WTC11 (cell line): ENCODE measurements around the gene OR6A2.

Source experiments
- FOXJ3 ChIP-seq: sonication (generic); formaldehyde crosslinking; IDR thresholded peaks from 2 replicates; pipeline ENCODE4 v1.9.0; 2021; ENCODE audit warnings: missing genetic modification reagents, mild to moderate bottlenecking, borderline replicate concordance
- JUN ChIP-seq: sonication (generic); formaldehyde crosslinking; IDR thresholded peaks from 2 replicates; pipeline ENCODE4 v1.8.0; 2023; ENCODE audit warnings: mild to moderate bottlenecking, missing genetic modification reagents
- MXD4 ChIP-seq: fragments of 250-450 bp; sonication (Bioruptor Pico); IDR thresholded peaks from 2 replicates; pipeline ENCODE4 v1.8.0; 2021; ENCODE audit warnings: mild to moderate bottlenecking, moderate library complexity, borderline replicate concordance
- TEAD1 ChIP-seq: sonication (generic); formaldehyde crosslinking; IDR thresholded peaks from 2 replicates; pipeline ENCODE4 v1.8.0; 2022; ENCODE audit warnings: mild to moderate bottlenecking, missing genetic modification reagents
- TF ChIP-seq, protein P1 (sequence below): fragments of 200-600 bp; IDR thresholded peaks from 2 replicates; pipeline ENCODE4 v1.8.0; 2022; ENCODE audit warnings: antibody characterized with exemption
- TF ChIP-seq, protein P2 (sequence below): sonication (generic); formaldehyde crosslinking; IDR thresholded peaks from 2 replicates; pipeline ENCODE4 v1.8.1; 2022; ENCODE audit warnings: low read depth, missing genetic modification reagents, borderline replicate concordance
- TF ChIP-seq, protein P3 (sequence below): sonication (generic); formaldehyde crosslinking; IDR thresholded peaks from 2 replicates; pipeline ENCODE4 v1.8.1; 2023; ENCODE audit warnings: mild to moderate bottlenecking, moderate library complexity, missing genetic modification reagents

DNA sequence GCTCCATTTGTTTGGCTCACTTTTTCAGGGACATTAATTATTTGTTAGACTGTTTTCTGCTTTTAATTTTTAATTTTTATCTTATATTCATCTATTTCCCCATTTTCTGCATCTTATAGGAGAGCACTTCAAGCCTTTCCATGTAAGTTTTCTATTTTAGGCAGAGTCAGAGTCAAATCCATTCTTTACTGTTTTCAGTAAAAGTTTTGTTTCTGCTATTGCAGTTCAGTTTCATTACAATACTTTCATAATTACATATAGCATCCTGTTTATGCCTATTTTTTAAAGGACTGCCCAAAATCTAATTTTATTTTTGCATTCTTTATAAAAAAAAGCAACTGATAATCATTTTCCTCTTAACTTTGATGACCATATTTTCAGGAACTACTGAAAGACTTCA lies 42.2 kb upstream of the OR6A2 start:
- TF ChIP-seq, protein P1, sequence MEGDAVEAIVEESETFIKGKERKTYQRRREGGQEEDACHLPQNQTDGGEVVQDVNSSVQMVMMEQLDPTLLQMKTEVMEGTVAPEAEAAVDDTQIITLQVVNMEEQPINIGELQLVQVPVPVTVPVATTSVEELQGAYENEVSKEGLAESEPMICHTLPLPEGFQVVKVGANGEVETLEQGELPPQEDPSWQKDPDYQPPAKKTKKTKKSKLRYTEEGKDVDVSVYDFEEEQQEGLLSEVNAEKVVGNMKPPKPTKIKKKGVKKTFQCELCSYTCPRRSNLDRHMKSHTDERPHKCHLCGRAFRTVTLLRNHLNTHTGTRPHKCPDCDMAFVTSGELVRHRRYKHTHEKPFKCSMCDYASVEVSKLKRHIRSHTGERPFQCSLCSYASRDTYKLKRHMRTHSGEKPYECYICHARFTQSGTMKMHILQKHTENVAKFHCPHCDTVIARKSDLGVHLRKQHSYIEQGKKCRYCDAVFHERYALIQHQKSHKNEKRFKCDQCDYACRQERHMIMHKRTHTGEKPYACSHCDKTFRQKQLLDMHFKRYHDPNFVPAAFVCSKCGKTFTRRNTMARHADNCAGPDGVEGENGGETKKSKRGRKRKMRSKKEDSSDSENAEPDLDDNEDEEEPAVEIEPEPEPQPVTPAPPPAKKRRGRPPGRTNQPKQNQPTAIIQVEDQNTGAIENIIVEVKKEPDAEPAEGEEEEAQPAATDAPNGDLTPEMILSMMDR, result no peak
- TF ChIP-seq MXD4 (no peak), TEAD1 (CRISPR knock-in tag) (no peak), JUN (CRISPR knock-in tag) (no peak), FOXJ3 (CRISPR knock-in tag) (no peak)
- TF ChIP-seq, protein P2, sequence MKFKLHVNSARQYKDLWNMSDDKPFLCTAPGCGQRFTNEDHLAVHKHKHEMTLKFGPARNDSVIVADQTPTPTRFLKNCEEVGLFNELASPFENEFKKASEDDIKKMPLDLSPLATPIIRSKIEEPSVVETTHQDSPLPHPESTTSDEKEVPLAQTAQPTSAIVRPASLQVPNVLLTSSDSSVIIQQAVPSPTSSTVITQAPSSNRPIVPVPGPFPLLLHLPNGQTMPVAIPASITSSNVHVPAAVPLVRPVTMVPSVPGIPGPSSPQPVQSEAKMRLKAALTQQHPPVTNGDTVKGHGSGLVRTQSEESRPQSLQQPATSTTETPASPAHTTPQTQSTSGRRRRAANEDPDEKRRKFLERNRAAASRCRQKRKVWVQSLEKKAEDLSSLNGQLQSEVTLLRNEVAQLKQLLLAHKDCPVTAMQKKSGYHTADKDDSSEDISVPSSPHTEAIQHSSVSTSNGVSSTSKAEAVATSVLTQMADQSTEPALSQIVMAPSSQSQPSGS (CRISPR knock-in tag), result no peak
- TF ChIP-seq, protein P3, sequence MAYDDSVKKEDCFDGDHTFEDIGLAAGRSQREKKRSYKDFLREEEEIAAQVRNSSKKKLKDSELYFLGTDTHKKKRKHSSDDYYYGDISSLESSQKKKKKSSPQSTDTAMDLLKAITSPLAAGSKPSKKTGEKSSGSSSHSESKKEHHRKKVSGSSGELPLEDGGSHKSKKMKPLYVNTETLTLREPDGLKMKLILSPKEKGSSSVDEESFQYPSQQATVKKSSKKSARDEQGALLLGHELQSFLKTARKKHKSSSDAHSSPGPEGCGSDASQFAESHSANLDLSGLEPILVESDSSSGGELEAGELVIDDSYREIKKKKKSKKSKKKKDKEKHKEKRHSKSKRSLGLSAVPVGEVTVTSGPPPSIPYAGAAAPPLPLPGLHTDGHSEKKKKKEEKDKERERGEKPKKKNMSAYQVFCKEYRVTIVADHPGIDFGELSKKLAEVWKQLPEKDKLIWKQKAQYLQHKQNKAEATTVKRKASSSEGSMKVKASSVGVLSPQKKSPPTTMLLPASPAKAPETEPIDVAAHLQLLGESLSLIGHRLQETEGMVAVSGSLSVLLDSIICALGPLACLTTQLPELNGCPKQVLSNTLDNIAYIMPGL (CRISPR knock-in tag), result no peak
